Liver (tissue), 2 donors: ENCODE results near the gene CD82.

Source experiments
- CTCF ChIP-seq: fragments of 150-350 bp; IDR thresholded peaks from 2 replicates; pipeline ENCODE4 v1.5.1; 2017; ENCODE audit warnings: improper control_type of control experiment, low read depth, low read length; ENCODE audit not compliant: missing input control
- MAX ChIP-seq: IDR thresholded peaks from 2 replicates; pipeline ENCODE4 v1.6.1; 2016; ENCODE audit warnings: antibody characterized with exemption
- REST ChIP-seq: IDR thresholded peaks from 2 replicates; pipeline ENCODE4 v1.6.1; 2016; ENCODE audit warnings: antibody characterized with exemption, mild to moderate bottlenecking
- donor health status: healthy.

GRCh38 chr11:44530413-44531115 is 34.9 kb upstream of the CD82 start:
- TF ChIP-seq CTCF (no peak), REST (no peak), MAX (no peak)
